GM08714 (cell line): ENCODE results near the gene RBSN.

ENCODE experiments used
- H3K4me3 ChIP-seq: fragments of 200-500 bp; sonication (Bioruptor generic); 2 replicates; pipeline ENCODE4 v1.5.1; 2014; ENCODE audit warnings: mild to moderate bottlenecking, low read length, inconsistent platforms
- ZNF274 ChIP-seq: IDR thresholded peaks from 2 replicates; pipeline ENCODE4 v1.6.1; 2012; ENCODE audit warnings: mild to moderate bottlenecking, low read depth, low read length

RBSN gene

GRCh38 chr3:15033103-15033502, 65.8 kb downstream of the RBSN start:
- no peak overlapping the region for H3K4me3 ChIP-seq
- TF ChIP-seq ZNF274 = no peak

DNA sequence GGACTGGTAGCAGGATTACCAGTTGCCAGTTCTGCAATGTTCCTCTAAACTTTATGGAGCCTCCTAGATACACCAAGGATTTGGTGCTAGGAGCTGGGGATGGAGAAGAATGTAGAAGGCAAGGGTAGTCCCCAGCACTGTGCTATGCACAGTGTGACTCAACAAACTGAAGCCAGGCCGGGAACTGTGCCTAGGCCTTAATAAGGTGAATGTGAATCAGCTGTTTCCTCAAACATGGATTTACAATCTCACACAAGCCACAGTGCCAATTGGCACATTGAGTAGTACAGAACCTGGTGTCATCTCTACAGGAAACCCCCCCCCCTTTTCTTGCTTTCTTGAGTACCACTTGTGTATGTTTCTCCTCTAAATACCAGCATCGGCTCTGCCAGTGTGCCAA, 66.3 kb downstream of the RBSN start:
- no peak overlapping the region for H3K4me3 ChIP-seq
- no peak for TF ChIP-seq ZNF274

DNA sequence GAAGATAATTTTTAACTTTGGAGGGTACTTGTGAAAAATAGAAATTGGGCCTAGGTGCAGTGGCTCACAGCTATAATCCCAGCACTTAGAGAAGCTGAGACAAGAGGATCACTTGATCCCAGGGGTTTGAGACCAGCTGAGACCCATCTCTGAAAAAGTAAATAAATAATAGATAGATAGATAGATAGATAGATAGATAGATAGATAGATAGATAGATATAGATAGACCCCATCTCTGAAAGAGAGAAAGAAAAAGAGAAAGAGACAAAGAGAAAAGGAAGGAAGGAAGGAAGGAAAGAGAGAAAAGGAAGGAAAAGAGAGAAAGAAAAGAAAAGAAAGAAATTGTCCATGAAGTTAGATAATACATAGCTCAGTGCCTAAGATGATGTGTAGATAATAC, 69.3 kb downstream of the RBSN start:
- H3K4me3 ChIP-seq = no peak overlapping the region
- TF ChIP-seq ZNF274 = no peak

DNA sequence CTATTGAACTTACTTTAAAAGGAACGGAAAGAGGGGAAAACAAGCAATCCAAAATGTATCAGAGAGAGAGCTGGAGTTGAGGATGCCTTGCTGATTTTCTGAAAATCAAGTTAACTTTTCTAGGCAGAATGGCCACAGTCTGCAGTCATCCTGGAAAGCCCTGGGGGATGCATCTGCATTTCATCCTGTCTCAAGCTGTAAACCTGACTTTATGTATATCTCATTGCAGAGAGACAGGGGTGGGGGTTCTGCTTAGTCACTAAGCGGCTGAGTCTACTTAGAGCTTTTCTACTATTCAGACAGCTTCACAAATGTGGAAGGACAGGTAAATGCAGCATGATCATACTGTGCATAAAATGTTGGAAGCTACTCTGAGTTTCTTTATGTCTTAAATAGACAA, 75.2 kb downstream of the RBSN start:
- no peak for TF ChIP-seq ZNF274
- H3K4me3 ChIP-seq = no peak overlapping the region

DNA sequence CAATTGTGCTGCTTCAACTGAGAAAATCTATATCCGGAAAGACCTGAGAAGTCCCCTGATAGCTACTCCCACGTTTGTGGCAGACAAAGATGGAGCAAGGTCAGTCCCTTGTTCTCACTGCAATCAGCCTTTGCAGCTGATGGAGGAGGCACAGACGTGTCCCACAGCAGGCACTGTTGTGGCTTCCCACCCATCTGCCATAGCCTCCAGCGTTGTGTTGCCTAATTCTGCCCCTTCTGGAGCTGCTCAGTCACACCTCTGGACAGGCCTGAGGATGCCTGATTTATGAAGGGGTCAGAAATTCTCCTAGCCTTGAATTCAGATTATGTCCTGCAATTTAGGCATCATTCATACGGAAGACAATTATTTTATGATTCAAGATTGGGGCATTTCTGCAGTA, 75.7 kb downstream of the RBSN start:
- H3K4me3 ChIP-seq = no peak overlapping the region
- TF ChIP-seq ZNF274 = no peak
